ENCODE measurements around the gene C2. TPM values are rescaled to one million over a fixed set of nuclear protein-coding genes. Genes with fewer than 3 reads are reported as not detected.

The C2 gene
- total RNA-seq, 1 donor, result 1.3 TPM

DNA sequence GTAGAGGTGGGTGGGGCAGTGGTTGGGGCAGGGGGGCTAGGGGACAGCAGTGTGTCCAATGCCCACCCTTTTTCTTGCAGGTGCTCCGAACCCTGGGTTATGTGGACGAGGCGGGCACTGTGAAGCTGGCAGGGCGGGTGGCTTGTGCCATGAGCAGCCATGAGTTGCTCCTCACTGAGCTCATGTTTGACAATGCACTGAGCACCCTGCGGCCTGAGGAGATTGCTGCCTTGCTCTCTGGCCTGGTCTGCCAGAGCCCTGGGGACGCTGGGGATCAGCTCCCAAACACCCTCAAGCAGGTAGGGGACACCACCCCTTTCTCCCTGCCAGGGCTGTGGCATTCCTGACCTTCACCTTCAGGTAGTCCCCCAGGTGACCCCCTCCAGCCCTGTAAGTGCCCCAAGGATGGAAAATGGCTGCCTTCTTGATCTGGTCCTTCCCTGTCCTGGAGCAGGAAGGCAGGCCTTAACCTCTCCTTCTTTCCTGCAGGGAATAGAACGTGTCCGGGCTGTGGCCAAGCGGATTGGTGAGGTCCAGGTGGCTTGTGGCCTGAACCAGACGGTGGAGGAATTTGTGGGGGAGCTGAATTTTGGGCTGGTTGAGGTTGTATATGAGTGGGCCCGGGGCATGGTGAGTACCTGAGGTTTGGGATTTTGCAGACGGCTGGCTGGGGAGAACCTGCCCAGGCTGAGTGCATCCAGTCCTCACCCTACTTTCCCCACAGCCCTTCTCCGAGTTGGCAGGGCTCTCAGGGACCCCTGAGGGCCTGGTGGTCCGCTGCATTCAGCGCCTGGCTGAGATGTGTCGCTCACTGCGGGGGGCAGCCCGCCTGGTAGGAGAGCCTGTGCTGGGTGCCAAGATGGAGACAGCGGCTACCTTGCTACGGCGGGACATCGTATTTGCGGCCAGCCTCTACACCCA, 41.5 kb downstream of the C2 start:
- TF ChIP-seq, protein P1, sequence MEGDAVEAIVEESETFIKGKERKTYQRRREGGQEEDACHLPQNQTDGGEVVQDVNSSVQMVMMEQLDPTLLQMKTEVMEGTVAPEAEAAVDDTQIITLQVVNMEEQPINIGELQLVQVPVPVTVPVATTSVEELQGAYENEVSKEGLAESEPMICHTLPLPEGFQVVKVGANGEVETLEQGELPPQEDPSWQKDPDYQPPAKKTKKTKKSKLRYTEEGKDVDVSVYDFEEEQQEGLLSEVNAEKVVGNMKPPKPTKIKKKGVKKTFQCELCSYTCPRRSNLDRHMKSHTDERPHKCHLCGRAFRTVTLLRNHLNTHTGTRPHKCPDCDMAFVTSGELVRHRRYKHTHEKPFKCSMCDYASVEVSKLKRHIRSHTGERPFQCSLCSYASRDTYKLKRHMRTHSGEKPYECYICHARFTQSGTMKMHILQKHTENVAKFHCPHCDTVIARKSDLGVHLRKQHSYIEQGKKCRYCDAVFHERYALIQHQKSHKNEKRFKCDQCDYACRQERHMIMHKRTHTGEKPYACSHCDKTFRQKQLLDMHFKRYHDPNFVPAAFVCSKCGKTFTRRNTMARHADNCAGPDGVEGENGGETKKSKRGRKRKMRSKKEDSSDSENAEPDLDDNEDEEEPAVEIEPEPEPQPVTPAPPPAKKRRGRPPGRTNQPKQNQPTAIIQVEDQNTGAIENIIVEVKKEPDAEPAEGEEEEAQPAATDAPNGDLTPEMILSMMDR (IDR thresholded peaks at IDR 0.05; ENCODE audit: insufficient read depth, low read depth, low read length), result no peak
- no peak for DNase-seq (ENCODE audit: low read depth)
- H3K4me3 ChIP-seq (ENCODE audit: low read depth, low read length), result no peak overlapping the region

DNA sequence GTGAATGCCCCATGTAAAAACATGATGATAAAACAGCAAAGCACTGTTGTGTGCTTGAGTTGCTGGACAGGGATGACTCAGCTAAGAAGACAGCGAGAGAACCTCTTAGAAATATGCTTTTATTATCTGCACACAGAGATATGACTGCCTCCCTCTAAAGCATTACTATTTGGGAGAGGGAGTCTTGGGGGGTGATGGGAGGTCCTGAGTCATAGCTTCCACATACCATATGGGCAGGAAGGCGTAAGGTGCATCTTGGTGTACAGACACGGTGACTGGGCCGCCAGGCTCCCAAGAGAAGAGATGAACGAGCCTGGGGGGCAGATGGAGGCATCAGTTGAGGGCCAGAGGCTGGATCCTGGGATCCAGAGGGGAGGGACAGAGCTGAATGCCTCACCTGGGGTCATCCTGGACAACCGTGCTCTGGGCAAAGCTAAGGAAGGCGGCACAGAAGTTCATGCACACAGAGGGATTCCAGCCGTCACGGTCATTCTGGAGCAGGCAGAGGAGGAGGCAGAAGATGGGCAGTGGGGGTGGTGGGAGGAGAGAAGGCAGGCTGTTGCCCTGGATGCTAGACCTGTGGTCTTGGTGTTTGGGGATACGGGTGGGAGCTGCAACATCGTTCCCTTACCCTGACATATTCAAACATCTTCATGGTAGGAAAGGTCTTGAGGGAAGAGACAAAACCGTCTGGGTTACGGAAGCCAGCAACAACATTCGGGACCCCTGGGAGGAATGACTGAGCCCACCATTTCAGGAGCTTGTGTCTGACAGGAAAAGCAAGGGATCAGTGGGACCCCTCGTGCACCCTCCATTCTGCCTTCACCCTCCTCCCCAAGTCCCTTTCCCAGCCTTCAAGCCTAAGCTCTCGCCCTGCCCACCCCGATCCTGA, 42.4 kb downstream of the C2 start:
- peak; percentile 18 for DNase-seq (ENCODE audit: low read depth)
- TF ChIP-seq, protein P1 (IDR thresholded peaks at IDR 0.05; ENCODE audit: insufficient read depth, low read depth, low read length), result no peak
- H3K4me3 ChIP-seq (ENCODE audit: low read depth, low read length), result peak overlapping the region; percentile 61

DNA sequence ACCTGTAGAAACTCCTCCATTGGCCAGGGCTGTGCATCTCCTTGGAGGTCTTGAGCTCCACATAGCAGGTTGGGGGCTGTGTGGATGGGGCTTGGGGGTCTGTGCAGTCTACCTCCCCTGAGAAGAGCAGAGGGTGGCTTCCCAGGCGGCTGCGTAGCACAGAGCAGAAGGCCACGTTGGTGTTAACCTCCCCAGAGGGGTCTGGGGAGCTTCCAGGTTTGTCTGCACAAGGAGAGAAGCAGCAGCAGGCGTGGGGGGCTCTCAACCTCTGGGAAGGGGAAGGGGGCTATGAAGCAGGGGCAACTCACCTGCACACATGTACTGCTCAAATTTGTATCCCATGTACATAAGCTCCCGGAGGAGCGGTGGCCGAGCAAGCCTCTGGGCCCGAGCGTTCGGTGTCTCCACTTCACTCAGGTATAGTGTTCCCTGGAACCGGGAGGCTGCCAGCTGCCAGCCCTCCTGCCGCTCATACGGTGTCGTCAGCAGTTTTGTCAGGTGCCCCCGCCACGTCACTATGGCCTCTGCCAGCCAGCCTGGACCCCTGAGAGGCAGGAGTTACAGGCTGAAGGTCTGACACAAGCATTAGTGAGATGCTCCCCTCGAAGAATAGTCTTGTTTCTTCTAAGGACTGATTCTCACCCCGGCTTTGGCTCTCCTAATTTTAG, 43.2 kb downstream of the C2 start:
- H3K4me3 ChIP-seq (ENCODE audit: low read depth, low read length), result peak overlapping the region; percentile 61
- TF ChIP-seq, protein P1 (IDR thresholded peaks at IDR 0.05; ENCODE audit: insufficient read depth, low read depth, low read length), result no peak
- DNase-seq (ENCODE audit: low read depth), result no peak

DNA sequence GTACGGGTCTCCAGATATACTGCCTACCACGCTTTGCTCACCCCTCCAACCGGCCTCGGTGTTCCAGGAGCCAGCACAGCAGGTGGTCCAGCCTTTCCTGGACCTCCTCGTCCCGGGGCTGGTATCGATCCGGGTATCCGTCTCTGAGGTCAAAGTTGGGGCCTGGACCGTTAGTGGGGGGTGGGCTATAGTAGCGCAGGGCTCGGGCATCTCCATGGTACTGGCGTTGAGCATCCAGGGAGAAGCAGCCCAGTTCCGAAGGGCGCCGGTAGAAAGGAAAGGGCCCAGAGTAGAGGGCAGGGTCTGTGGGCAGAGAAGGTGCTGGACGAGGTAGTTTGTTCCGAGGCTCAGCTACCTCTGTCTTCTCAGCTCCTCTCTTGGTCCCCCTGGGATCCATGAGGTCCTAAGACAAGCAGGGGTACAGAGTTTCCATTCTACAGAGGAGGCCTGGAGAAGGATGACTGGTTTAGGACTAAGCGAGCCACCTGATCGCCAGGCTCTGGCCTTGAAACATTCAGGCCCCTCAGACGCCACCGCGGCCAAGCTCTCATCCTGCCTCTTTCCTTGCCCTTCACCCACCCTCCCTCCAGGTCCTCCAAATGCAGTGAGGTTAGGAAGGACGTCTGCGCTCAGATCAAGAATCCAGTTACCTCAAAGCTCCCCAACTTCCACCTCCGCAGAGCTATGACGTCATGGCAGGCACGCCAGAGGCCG, 43.9 kb downstream of the C2 start:
- peak overlapping the region; percentile 61 for H3K4me3 ChIP-seq (ENCODE audit: low read depth, low read length)
- TF ChIP-seq, protein P1 (IDR thresholded peaks at IDR 0.05; ENCODE audit: insufficient read depth, low read depth, low read length), result no peak
- DNase-seq (ENCODE audit: low read depth), result no peak

DNA sequence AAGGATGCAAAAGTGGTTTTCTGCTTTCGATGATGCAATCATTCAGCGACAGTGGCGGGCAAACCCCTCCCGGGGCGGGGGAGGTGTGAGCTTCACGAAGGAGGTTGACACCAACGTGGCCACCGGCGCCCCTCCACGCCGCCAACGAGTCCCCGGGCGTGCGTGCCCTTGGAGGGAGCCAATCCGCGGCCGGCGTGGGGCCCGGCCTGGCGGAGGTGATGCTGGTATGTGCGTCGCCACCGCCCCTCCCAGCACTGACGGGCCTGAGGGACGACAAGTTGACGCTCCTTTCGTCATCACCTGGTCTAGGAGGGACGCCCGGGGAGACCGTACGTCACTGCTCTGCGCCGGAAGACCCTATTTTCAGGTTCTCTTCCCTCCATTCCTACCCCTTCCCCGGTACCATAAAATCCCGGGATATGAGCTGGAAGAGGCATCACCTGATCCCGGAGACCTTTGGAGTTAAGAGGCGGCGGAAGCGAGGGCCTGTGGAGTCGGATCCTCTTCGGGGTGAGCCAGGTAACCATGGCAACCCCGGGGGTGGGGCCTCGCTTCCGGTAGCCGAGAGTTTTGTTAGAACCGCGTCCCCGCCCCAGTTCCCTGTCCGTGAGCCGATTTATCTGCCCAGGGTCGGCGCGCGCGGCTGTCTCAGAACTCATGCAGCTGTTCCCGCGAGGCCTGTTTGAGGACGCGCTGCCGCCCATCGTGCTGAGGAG, 44.6 kb downstream of the C2 start, which contains the start of gene DXO:
Gene DXO (minus strand): TSS at position 146 of the 716 bp plus-strand sequence. CDS start 463 bp downstream, outside the sequence.
- TF ChIP-seq, protein P1 (IDR thresholded peaks at IDR 0.05; ENCODE audit: insufficient read depth, low read depth, low read length), result no peak
- DNase-seq (ENCODE audit: low read depth), result peak; percentile 99
- H3K4me3 ChIP-seq (ENCODE audit: low read depth, low read length), result peak within 1 kb of the TSS; percentile 61

All from fibroblast of villous mesenchyme (primary cell).